Panc1 (cell line): ENCODE results near the gene VPS11. TPM values are rescaled to one million over a fixed set of nuclear protein-coding genes. Genes with fewer than 3 reads are reported as not detected.

Experiments
- ATAC-seq: fragments of 200-7000 bp; cut with Tn5 transposase; 2 replicates; pipeline ENCODE4 v1.9.1; 2020; ENCODE audit warnings: mild to moderate bottlenecking, moderate library complexity
- BruUV-seq: library from RNA; stranded (reverse); fragments of 400-500 nt; replicated peaks from 2 replicates; lab custom pipeline; 2021; lab: Mats Ljungman, UMichigan
- CTCF ChIA-PET: fragments of 300-600 bp; sonication (Branson Sonifier 250); formaldehyde crosslinking; loops from one replicate; lab custom pipeline; 2022; ENCODE audit warnings: antibody characterized with exemption; lab: Charles Lee
- POLR2A ChIA-PET: fragments of 300-600 bp; sonication (Branson Sonifier 250); formaldehyde crosslinking; loops from one replicate; lab custom pipeline; 2022; ENCODE audit warnings: antibody characterized with exemption; lab: Charles Lee
- DNase-seq: peaks from one replicate; pipeline ENCODE4 v3.0.0-alpha.2; 2010; ENCODE audit warnings: low read depth, low spot score
- H3K27ac ChIP-seq: 2 replicates; pipeline ENCODE4 v1.5.1; 2011; ENCODE audit warnings: mild to moderate bottlenecking, low read length, inconsistent platforms
- H3K27me3 ChIP-seq: fragments of 200-500 bp; sonication (Bioruptor generic); 2 replicates; pipeline ENCODE4 v1.6.0; 2014; ENCODE audit warnings: low read length, inconsistent platforms; ENCODE audit not compliant: control insufficient read depth, insufficient read depth
- H3K36me3 ChIP-seq: fragments of 200-500 bp; sonication (Bioruptor generic); 2 replicates; pipeline ENCODE4 v1.5.1; 2014; ENCODE audit warnings: inconsistent platforms, mild to moderate bottlenecking, low read length, moderate library complexity; ENCODE audit not compliant: control insufficient read depth, insufficient read depth
- H3K4me1 ChIP-seq: 2 replicates; pipeline ENCODE4 v1.5.1; 2011; ENCODE audit warnings: inconsistent platforms, mild to moderate bottlenecking, low read length, moderate library complexity; ENCODE audit not compliant: control insufficient read depth, insufficient read depth
- H3K4me3 ChIP-seq, 2 experiments: 2 replicates each; pipeline ENCODE4 v1.5.1; 2011 to 2012; ENCODE audit warnings: low read depth in 2 of 2, low read length in 2 of 2, mild to moderate bottlenecking in 2 of 2, inconsistent platforms in 1 of 2, moderate library complexity in 1 of 2
- H3K9me3 ChIP-seq: fragments of 200-500 bp; sonication (Bioruptor generic); 2 replicates; pipeline ENCODE4 v1.5.1; 2014; ENCODE audit warnings: low read depth, mild to moderate bottlenecking, inconsistent platforms, low read length, moderate library complexity; ENCODE audit not compliant: control insufficient read depth, insufficient read depth
- POLR2AphosphoS5 ChIP-seq: IDR thresholded peaks from 2 replicates; pipeline ENCODE4 v1.6.1; 2012; ENCODE audit warnings: mild to moderate bottlenecking, low read depth, low read length, moderate library complexity
- SIN3A ChIP-seq: IDR thresholded peaks from 2 replicates; pipeline ENCODE4 v1.6.1; 2012; ENCODE audit warnings: low read depth, mild to moderate bottlenecking, low read length, moderate library complexity, borderline replicate concordance; ENCODE audit not compliant: insufficient read depth
- TCF7L2 ChIP-seq: IDR thresholded peaks from 2 replicates; pipeline ENCODE4 v1.6.1; 2011; ENCODE audit warnings: mild to moderate bottlenecking, low read depth, low read length, inconsistent platforms
- in situ Hi-C: cut with HindIII; loops from 2 replicates; pipeline ENCODE4 v1.10.0; 2016; ENCODE audit warnings: low sequenced_read_pairs, low pct_unique_long_range_greater_than_20kb
- intact Hi-C: fragments of 100-400 bp; cut with micrococcal nuclease; formaldehyde crosslinking; loops from one replicate; pipeline ENCODE4 v1.10.0; 2022; ENCODE audit not compliant: unreplicated experiment
- total RNA-seq: library from RNA; stranded (reverse); gene quantifications from one replicate; pipeline ENCODE4 v1.2.1, GENCODE V29; 2021; ENCODE audit not compliant: unreplicated experiment
- TF ChIP-seq, protein P1 (sequence below): fragments of 450-650 bp; IDR thresholded peaks from 2 replicates; pipeline ENCODE4 v1.5.1; 2017; ENCODE audit warnings: mild to moderate bottlenecking
- TF ChIP-seq, protein P2 (sequence below), 2 experiments: IDR thresholded peaks; 2 replicates each; pipeline ENCODE4 v1.6.1; 2011 to 2012; ENCODE audit warnings: low read depth in 2 of 2, control low read depth in 1 of 2, low read length in 1 of 2, mild to moderate bottlenecking in 1 of 2, moderate library complexity in 1 of 2; ENCODE audit not compliant: insufficient read depth in 1 of 2

Gene VPS11
- total RNA-seq, 1 experiment from 2014 or later: 28.2 TPM

DNA sequence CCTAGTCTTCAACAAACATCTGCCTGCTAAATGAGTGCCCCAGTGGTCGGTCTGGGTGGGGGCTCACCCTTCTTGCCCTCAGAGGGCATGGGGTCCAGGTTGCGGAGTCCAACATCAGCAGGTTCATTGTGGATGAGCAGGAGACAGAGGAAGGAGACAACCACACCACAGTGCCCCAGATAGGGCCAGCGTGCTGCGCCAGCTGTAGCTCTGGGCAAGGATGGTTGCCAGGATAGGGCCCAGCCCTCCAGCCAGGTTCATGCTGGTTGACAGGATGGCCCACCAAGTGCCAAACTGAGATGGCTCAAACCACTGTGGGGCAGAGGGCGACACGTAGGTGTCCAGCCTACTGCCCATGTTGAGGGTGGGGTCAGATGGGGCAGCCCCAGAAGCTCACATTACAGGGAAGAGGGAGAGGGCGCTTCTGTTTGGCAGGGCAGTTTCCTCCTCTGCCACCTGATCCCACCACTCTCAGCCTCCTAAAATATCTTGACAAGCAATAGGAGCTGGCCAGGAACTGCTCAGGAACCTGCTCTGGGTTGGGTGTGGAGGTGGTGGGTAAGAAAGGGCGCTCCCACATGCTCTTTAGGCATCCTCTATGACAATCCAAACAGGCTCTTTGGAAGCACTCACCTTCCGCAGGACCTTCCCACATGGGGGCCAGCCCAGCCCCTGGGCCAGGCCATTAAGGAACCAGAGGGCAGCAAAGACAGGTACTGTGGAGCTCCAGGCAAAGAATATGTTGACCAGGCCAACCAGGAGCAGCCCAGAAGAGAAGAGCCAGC, 39.9 kb upstream of the VPS11 start:
- DNase-seq (no peak), ATAC-seq (no peak)
- ChIA-PET CTCF (interaction anchor here (0.6 kb wide), 1 partner anchor 13 kb away, joined by 7 read pairs; no protein-coding TSS in a partner anchor), POLR2A (no interaction called here)
- no peaks in the 10 kb centered on the region for H3K27me3 ChIP-seq
- no peaks in the 10 kb centered on the region for H3K9me3 ChIP-seq
- TF ChIP-seq TCF7L2 (no peak), POLR2AphosphoS5 (no peak), SIN3A (no peak)
- TF ChIP-seq, protein P1, sequence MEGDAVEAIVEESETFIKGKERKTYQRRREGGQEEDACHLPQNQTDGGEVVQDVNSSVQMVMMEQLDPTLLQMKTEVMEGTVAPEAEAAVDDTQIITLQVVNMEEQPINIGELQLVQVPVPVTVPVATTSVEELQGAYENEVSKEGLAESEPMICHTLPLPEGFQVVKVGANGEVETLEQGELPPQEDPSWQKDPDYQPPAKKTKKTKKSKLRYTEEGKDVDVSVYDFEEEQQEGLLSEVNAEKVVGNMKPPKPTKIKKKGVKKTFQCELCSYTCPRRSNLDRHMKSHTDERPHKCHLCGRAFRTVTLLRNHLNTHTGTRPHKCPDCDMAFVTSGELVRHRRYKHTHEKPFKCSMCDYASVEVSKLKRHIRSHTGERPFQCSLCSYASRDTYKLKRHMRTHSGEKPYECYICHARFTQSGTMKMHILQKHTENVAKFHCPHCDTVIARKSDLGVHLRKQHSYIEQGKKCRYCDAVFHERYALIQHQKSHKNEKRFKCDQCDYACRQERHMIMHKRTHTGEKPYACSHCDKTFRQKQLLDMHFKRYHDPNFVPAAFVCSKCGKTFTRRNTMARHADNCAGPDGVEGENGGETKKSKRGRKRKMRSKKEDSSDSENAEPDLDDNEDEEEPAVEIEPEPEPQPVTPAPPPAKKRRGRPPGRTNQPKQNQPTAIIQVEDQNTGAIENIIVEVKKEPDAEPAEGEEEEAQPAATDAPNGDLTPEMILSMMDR: no peak
- TF ChIP-seq, protein P2, sequence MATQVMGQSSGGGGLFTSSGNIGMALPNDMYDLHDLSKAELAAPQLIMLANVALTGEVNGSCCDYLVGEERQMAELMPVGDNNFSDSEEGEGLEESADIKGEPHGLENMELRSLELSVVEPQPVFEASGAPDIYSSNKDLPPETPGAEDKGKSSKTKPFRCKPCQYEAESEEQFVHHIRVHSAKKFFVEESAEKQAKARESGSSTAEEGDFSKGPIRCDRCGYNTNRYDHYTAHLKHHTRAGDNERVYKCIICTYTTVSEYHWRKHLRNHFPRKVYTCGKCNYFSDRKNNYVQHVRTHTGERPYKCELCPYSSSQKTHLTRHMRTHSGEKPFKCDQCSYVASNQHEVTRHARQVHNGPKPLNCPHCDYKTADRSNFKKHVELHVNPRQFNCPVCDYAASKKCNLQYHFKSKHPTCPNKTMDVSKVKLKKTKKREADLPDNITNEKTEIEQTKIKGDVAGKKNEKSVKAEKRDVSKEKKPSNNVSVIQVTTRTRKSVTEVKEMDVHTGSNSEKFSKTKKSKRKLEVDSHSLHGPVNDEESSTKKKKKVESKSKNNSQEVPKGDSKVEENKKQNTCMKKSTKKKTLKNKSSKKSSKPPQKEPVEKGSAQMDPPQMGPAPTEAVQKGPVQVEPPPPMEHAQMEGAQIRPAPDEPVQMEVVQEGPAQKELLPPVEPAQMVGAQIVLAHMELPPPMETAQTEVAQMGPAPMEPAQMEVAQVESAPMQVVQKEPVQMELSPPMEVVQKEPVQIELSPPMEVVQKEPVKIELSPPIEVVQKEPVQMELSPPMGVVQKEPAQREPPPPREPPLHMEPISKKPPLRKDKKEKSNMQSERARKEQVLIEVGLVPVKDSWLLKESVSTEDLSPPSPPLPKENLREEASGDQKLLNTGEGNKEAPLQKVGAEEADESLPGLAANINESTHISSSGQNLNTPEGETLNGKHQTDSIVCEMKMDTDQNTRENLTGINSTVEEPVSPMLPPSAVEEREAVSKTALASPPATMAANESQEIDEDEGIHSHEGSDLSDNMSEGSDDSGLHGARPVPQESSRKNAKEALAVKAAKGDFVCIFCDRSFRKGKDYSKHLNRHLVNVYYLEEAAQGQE (IDR thresholded peaks at IDR 0.05; ENCODE audit: insufficient read depth in 1 of 2, low read depth in 2 of 2, low read length in 1 of 2): no peak
- in situ Hi-C loops (no loop called here), intact Hi-C loops (no loop called here)
- no peak overlapping the region for H3K4me3 ChIP-seq
- H3K4me1 ChIP-seq: peaks cover 22% of the 10 kb centered on the region
- H3K36me3 ChIP-seq: peaks cover 5% of the 10 kb centered on the region
- BruUV-seq: no TSS peak
- no peak overlapping the region for H3K27ac ChIP-seq

DNA sequence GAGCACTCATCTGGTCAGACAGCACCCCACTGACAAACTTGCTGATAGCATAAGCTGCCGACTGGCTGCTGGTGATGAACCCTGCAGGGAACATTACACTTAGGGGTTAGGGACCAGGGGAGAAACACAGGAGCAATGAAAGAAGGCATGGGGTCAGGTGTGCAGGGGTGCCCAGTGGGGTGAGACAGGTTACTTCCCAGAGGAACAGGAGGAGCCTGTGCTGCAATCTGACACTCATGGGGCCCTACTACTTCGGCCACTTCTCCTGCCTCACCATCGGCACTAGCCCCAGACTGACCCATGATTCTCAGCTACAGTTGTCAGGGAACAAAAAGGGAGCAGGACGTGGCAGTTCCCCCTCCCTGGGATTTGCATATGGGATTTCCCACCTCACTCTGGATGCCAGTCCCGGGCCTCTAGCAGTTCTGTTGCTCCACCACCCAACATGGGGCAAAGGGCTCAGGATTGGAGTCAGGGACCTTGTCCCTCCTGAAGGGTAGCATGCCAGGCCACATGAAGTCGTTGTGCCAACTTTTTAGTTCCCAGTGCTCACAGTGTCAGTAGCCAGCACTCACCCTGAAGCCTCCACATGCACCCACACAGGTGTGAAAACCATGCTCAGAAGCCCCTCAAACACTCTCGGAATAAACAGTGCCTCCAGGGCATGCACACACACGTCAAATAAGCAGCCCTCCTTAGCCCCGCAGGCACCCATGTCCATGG, 39.1 kb upstream of the VPS11 start:
- ChIA-PET POLR2A (no interaction called here), CTCF (no interaction called here)
- no peak overlapping the region for H3K4me3 ChIP-seq
- H3K27ac ChIP-seq: no peak overlapping the region
- in situ Hi-C loops (no loop called here), intact Hi-C loops (no loop called here)
- peaks cover 20% of the 10 kb centered on the region for H3K4me1 ChIP-seq
- no TSS peak for BruUV-seq
- no peaks in the 10 kb centered on the region for H3K9me3 ChIP-seq
- TF ChIP-seq, protein P1: no peak
- TF ChIP-seq SIN3A (no peak), POLR2AphosphoS5 (no peak), TCF7L2 (no peak)
- TF ChIP-seq, protein P2 (IDR thresholded peaks at IDR 0.05; ENCODE audit: insufficient read depth in 1 of 2, low read depth in 2 of 2, low read length in 1 of 2): no peak
- peaks cover 5% of the 10 kb centered on the region; the same call in 1 of the 2 replicates for H3K36me3 ChIP-seq
- ATAC-seq: no peak
- DNase-seq: no peak
- H3K27me3 ChIP-seq: no peaks in the 10 kb centered on the region
